AG04450 (cell line): ENCODE measurements around the gene NDUFS7. TPM values are rescaled to one million over a fixed set of nuclear protein-coding genes. Genes with fewer than 3 reads are reported as not detected.
A peak's percentile ranks its signal among the peaks of the same experiment; 100 is the strongest.

ENCODE experiments used
- CTCF ChIA-PET: fragments of 300-600, 350-600 bp; formaldehyde crosslinking; extraction: SDS; loops from one replicate; lab custom pipeline; 2022; ENCODE audit warnings: antibody characterized with exemption, inconsistent platforms; lab: Charles Lee
- POLR2A ChIA-PET: fragments of 350-600 bp; formaldehyde crosslinking; extraction: SDS; loops from one replicate; lab custom pipeline; 2021; ENCODE audit warnings: antibody characterized with exemption, inconsistent platforms; lab: Yijun Ruan, JAX
- DNase-seq: peaks from one replicate; pipeline ENCODE4 v3.0.0-alpha.2; 2011; ENCODE audit warnings: low read depth, low spot score
- H3K27ac ChIP-seq: one replicate; pipeline ENCODE4 v1.5.1; 2012; ENCODE audit warnings: low read depth, low read length, control low read depth
- H3K27me3 ChIP-seq: one replicate; pipeline ENCODE4 v1.6.0; 2012; ENCODE audit warnings: low read length; ENCODE audit not compliant: control insufficient read depth, insufficient read depth
- H3K4me3 ChIP-seq: 2 replicates; pipeline ENCODE4 v1.5.1; 2011; ENCODE audit warnings: mild to moderate bottlenecking, low read depth, low read length, control low read depth
- H3K9me3 ChIP-seq: 2 replicates; pipeline ENCODE4 v1.5.1; 2012; ENCODE audit warnings: low read length; ENCODE audit not compliant: control insufficient read depth, insufficient read depth
- CTCF ChIP-seq: IDR thresholded peaks from 2 replicates; pipeline ENCODE4 v1.5.1; 2011; ENCODE audit warnings: low read depth, low read length, control low read depth, inconsistent platforms
- polyA plus RNA-seq: library from polyadenylated mRNA; depleted of rRNA; stranded (reverse); fragments of >200 nt; gene quantifications from 2 replicates; pipeline ENCODE4 v1.2.3, GENCODE V29; 2011

Gene NDUFS7
- polyA plus RNA-seq, 1 experiment = 26.1 TPM

- DNase-seq = no peak
- H3K4me3 ChIP-seq = no peak overlapping the region
- H3K27me3 ChIP-seq = peaks cover 4% of the 10 kb centered on the region
- no peak overlapping the region for H3K27ac ChIP-seq
- TF ChIP-seq CTCF = no peak
- ChIA-PET CTCF (no interaction called here), POLR2A (no interaction called here)
- H3K9me3 ChIP-seq = no peaks in the 10 kb centered on the region
These were observed 34.5 kb upstream of the NDUFS7 start for GRCh38 chr19:1349211-1349610.

- H3K9me3 ChIP-seq = no peaks in the 10 kb centered on the region
- CTCF ChIA-PET = no interaction called here
- POLR2A ChIA-PET = no interaction called here
- H3K27me3 ChIP-seq = peaks cover 4% of the 10 kb centered on the region
- TF ChIP-seq CTCF = no peak
- DNase-seq = no peak
- H3K4me3 ChIP-seq = no peak overlapping the region
- H3K27ac ChIP-seq = no peak overlapping the region
These were observed 32.8 kb upstream of the NDUFS7 start for GRCh38 chr19:1350867-1351266.

- DNase-seq = no peak
- no peak overlapping the region for H3K27ac ChIP-seq
- ChIA-PET POLR2A (no interaction called here), CTCF (no interaction called here)
- H3K27me3 ChIP-seq = peaks cover 4% of the 10 kb centered on the region
- H3K4me3 ChIP-seq = no peak overlapping the region
- no peaks in the 10 kb centered on the region for H3K9me3 ChIP-seq
- no peak for TF ChIP-seq CTCF
These were observed 32.3 kb upstream of the NDUFS7 start for GRCh38 chr19:1351381-1351851.

GRCh38 chr19:1353144-1353543 lies 30.6 kb upstream of the NDUFS7 start:
- H3K4me3 ChIP-seq = no peak overlapping the region
- TF ChIP-seq CTCF = no peak
- H3K27me3 ChIP-seq = peaks cover 3% of the 10 kb centered on the region
- ChIA-PET POLR2A (no interaction called here), CTCF (no interaction called here)
- DNase-seq = no peak
- H3K27ac ChIP-seq = no peak overlapping the region
- no peaks in the 10 kb centered on the region for H3K9me3 ChIP-seq

- no peak for TF ChIP-seq CTCF
- Histone ChIP-seq H3K9me3 (no peaks in the 10 kb centered on the region), H3K27ac (no peak overlapping the region), H3K27me3 (no peaks in the 10 kb centered on the region), H3K4me3 (peak overlapping the region; percentile 87)
- DNase-seq = no peak
- ChIA-PET POLR2A (interaction anchor here (0.5 to 1.2 kb wide), 2 partner anchors 76 to 86 kb away, joined by 3 to 6 read pairs; partner anchors contain the start of gene CIRBP), CTCF (no interaction called here)
These were observed 28.6 kb upstream of the NDUFS7 start for GRCh38 chr19:1354970-1355567.
